SK-N-MC (cell line): ENCODE data around the gene PRKX.

Experiments used
- EZH2 ChIP-seq: fragments of 200-600 bp; sonication (generic); IDR thresholded peaks from one replicate; pipeline ENCODE4 v1.6.1; 2017; ENCODE audit warnings: antibody characterized with exemption
- POLR2AphosphoS5 ChIP-seq: IDR thresholded peaks from 2 replicates; pipeline ENCODE4 v1.6.1; 2012; ENCODE audit warnings: mild to moderate bottlenecking, low read depth, low read length, borderline replicate concordance

DNA sequence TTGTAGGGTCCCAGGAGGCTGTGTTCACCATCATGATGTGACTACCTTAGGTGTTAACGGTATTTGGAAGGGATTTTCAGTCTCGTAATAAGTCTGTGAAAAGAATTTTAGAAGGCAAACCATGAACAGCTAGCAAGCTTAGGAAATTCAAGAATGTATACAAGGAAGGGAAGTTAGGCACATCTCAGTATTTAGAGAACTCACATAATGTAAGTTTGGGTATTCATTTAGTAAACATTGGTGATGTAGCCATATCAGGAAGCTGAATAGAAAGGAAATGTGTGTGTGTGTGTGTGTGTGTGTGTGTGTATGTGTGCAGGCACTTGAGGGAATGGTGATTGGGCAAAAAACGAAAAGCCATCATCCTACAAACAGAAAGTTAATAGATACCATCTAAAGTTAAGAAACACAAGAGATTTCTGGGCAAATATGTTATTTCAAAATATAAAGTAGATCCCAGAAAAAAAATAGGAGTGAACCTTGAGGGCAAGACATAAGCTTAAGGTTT, 34.7 kb upstream of the PRKX start:
- TF ChIP-seq POLR2AphosphoS5 (no peak), EZH2 (no peak)
